OCI-LY7 (cell line): Measurements from ENCODE around the gene FHOD3. TPM values are rescaled to one million over a fixed set of nuclear protein-coding genes. Genes with fewer than 3 reads are reported as not detected.
"Not testable (repeated sequence)": the region's sequence is repeated elsewhere in the genome, so short reads cannot be mapped to it uniquely, and the experiment has no call there.

Experiments used
- BruUV-seq: library from RNA; stranded (reverse); fragments of 400-500 nt; replicated peaks from 2 replicates; lab custom pipeline; 2021; lab: Mats Ljungman, UMichigan
- CTCF ChIA-PET: fragments of 300-600 bp; sonication (Branson Sonifier 250); formaldehyde crosslinking; loops from one replicate; lab custom pipeline; 2022; ENCODE audit warnings: antibody characterized with exemption; ENCODE audit not compliant: unreplicated experiment; lab: Charles Lee
- POLR2A ChIA-PET: fragments of 300-600 bp; sonication (Branson Sonifier 250); formaldehyde crosslinking; loops from one replicate; lab custom pipeline; 2022; ENCODE audit warnings: antibody characterized with exemption; lab: Charles Lee
- DNase-seq: peaks from one replicate; pipeline ENCODE4 v3.0.0-alpha.2; 2015; ENCODE audit warnings: low spot score
- H2AFZ ChIP-seq: fragments of 200-600 bp; sonication (generic), shearing (Covaris generic); 2 replicates; pipeline ENCODE4 v1.6.1; 2014; ENCODE audit warnings: mild to moderate bottlenecking, antibody characterized with exemption, low read length, moderate library complexity
- H3K27ac ChIP-seq: fragments of 200-600 bp; sonication (generic); 2 replicates; pipeline ENCODE4 v1.5.1; 2014; ENCODE audit warnings: mixed run types, low read depth, mild to moderate bottlenecking, moderate library complexity, low read length, inconsistent platforms; ENCODE audit not compliant: poor library complexity, severe bottlenecking
- H3K36me3 ChIP-seq: fragments of 200-600 bp; sonication (generic); 2 replicates; pipeline ENCODE4 v1.6.1; 2014; ENCODE audit warnings: mild to moderate bottlenecking, antibody characterized with exemption, low read length, moderate library complexity, mixed read lengths; ENCODE audit not compliant: insufficient read depth
- H3K4me1 ChIP-seq: fragments of 200-600 bp; sonication (generic); 2 replicates; pipeline ENCODE4 v1.5.1; 2014; ENCODE audit warnings: mild to moderate bottlenecking, low read length; ENCODE audit not compliant: insufficient read depth, poor library complexity, severe bottlenecking
- H3K4me2 ChIP-seq: fragments of 200-600 bp; sonication (generic); 2 replicates; pipeline ENCODE4 v1.6.1; 2014; ENCODE audit warnings: mild to moderate bottlenecking, low read length
- H3K4me3 ChIP-seq: fragments of 200-600 bp; sonication (generic); 2 replicates; pipeline ENCODE4 v1.5.1; 2014; ENCODE audit warnings: mild to moderate bottlenecking, low read depth, low read length; ENCODE audit not compliant: poor library complexity, severe bottlenecking
- H3K79me2 ChIP-seq: fragments of 200-600 bp; sonication (generic); 2 replicates; pipeline ENCODE4 v1.6.1; 2016; ENCODE audit warnings: low read depth, mild to moderate bottlenecking, low read length, moderate library complexity, mixed read lengths; ENCODE audit not compliant: insufficient read depth
- H3K9me2 ChIP-seq: fragments of 200-600 bp; sonication (generic); 2 replicates; pipeline ENCODE4 v1.6.1; 2016; ENCODE audit warnings: mild to moderate bottlenecking, low read length, mixed read lengths; ENCODE audit not compliant: insufficient read depth
- H3K9me3 ChIP-seq: fragments of 200-600 bp; sonication (generic); 2 replicates; pipeline ENCODE4 v1.6.1; 2014; ENCODE audit warnings: mild to moderate bottlenecking, mixed run types, low read length, mixed read lengths
- H4K20me1 ChIP-seq: fragments of 200-600 bp; sonication (generic); 2 replicates; pipeline ENCODE4 v1.6.1; 2014; ENCODE audit warnings: mild to moderate bottlenecking, antibody characterized with exemption, low read length, moderate library complexity, mixed read lengths; ENCODE audit not compliant: insufficient read depth
- EZH2phosphoT487 ChIP-seq: fragments of 200-600 bp; sonication (generic); IDR thresholded peaks from 2 replicates; pipeline ENCODE4 v1.6.1; 2018; ENCODE audit warnings: low read depth, borderline replicate concordance, mild to moderate bottlenecking, mixed run types, antibody characterized with exemption, low read length, moderate library complexity, mixed read lengths
- intact Hi-C: fragments of 100-400 bp; cut with micrococcal nuclease; formaldehyde crosslinking; loops from one replicate; pipeline ENCODE4 v1.10.0; 2022; ENCODE audit not compliant: unreplicated experiment
- total RNA-seq, 2 experiments: library from RNA; depleted of rRNA in 1 of 2; stranded (reverse); fragments of >200 nt in 1 of 2; shearing (Covaris generic) in 1 of 2; gene quantifications; 2 replicates each; pipeline ENCODE4 v1.2.3, GENCODE V29; 2014 to 2022
- TF ChIP-seq, protein P1 (sequence below): fragments of 200-600 bp; sonication (generic); conservative IDR thresholded peaks from 2 replicates; pipeline ENCODE4 v1.5.1; 2014; ENCODE audit warnings: mild to moderate bottlenecking, antibody characterized with exemption, low read length, moderate library complexity, mixed read lengths

The FHOD3 gene
- total RNA-seq, 2 experiments from 2014 or later: 0.06 to 2.4 TPM

DNA sequence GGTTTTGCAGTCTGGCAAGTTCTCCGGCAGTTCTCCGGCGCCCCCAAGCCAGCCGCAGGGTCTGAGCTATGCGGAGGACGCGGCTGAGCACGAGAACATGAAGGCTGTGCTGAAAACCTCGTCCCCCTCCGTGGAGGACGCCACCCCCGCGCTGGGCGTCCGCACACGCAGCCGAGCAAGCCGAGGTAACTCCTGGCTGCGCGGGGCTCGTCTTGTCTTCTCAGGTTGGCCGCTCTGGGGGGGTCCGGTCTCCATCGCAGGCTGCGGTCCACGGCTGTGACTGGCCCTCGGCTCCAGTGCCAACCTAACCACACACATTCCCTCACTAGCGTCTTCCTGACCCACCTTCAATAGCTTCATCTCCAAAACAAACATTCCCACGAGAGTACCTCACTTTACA lies 463.1 kb downstream of the FHOD3 start:
- DNase-seq: no peak
- Histone ChIP-seq H3K4me3 (no peak overlapping the region), H3K79me2 (no peaks in the 10 kb centered on the region), H3K27ac (no peak overlapping the region), H3K4me2 (no peak overlapping the region), H3K9me3 (no peaks in the 10 kb centered on the region), H4K20me1 (no peaks in the 10 kb centered on the region), H3K36me3 (no peaks in the 10 kb centered on the region), H3K4me1 (no peaks in the 10 kb centered on the region), H2AFZ (no peak overlapping the region), H3K9me2 (no peaks in the 10 kb centered on the region)
- intact Hi-C loops: no loop called here
- TF ChIP-seq EZH2phosphoT487: no peak
- TF ChIP-seq, protein P1, sequence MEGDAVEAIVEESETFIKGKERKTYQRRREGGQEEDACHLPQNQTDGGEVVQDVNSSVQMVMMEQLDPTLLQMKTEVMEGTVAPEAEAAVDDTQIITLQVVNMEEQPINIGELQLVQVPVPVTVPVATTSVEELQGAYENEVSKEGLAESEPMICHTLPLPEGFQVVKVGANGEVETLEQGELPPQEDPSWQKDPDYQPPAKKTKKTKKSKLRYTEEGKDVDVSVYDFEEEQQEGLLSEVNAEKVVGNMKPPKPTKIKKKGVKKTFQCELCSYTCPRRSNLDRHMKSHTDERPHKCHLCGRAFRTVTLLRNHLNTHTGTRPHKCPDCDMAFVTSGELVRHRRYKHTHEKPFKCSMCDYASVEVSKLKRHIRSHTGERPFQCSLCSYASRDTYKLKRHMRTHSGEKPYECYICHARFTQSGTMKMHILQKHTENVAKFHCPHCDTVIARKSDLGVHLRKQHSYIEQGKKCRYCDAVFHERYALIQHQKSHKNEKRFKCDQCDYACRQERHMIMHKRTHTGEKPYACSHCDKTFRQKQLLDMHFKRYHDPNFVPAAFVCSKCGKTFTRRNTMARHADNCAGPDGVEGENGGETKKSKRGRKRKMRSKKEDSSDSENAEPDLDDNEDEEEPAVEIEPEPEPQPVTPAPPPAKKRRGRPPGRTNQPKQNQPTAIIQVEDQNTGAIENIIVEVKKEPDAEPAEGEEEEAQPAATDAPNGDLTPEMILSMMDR: no peak
- ChIA-PET CTCF (no interaction called here), POLR2A (no interaction called here)
- no TSS peak for BruUV-seq

DNA sequence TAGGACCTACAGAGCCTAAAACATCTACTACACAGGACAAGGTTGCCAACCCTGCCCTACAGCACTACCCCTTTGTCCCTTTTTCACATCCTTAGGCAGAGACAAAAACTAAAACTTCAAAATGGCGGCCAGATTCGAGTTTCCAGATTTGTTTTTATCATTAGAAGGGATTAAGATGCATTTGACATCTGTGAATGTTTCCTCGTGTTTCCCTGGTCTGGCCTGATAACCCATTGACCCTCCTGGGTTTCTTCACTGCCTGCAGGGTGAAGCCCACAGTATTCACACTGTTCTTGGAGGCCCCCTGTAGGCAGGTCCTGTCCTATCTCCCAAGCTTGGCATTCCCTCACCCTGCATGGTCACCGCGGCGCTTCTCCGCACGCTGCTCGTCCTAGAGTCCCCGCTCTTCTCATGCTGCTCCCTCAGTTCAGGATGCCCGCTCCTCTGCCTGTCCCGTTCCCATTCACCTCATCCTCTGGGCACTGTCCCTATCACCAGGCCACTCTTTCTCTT lies 463.7 kb downstream of the FHOD3 start:
- BruUV-seq: no TSS peak
- POLR2A ChIA-PET: no interaction called here
- no peak overlapping the region for H3K27ac ChIP-seq
- no peak for TF ChIP-seq EZH2phosphoT487
- TF ChIP-seq, protein P1: no peak
- no peaks in the 10 kb centered on the region for H3K9me2 ChIP-seq
- H3K4me2 ChIP-seq: no peak overlapping the region
- intact Hi-C loops: no loop called here
- CTCF ChIA-PET: no interaction called here
- no peak for DNase-seq
- H3K36me3 ChIP-seq: no peaks in the 10 kb centered on the region
- H2AFZ ChIP-seq: no peak overlapping the region
- H3K4me1 ChIP-seq: no peaks in the 10 kb centered on the region
- no peaks in the 10 kb centered on the region for H4K20me1 ChIP-seq
- no peaks in the 10 kb centered on the region for H3K9me3 ChIP-seq
- no peaks in the 10 kb centered on the region for H3K79me2 ChIP-seq
- H3K4me3 ChIP-seq: no peak overlapping the region

DNA sequence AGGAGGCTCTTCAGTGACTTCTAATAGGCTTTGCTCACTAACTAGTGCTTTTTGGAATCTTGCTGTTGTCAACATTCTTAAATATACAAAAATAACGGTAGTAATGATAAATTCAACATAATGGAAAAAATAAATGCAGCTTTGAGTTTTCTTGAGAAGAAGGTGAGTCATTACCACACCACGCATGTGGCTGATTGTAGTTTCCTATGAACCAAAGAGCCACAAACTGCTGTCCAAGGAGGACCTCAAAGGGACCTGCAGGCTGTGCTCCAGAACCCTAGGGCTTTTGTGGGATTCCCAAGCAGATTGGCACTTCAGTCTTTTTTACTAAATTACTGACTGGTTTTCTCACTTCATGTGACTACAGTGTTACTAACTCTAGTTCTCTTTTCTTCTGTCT lies 464.6 kb downstream of the FHOD3 start:
- H3K36me3 ChIP-seq: no peaks in the 10 kb centered on the region
- H3K79me2 ChIP-seq: no peaks in the 10 kb centered on the region
- H3K4me3 ChIP-seq: no peak overlapping the region
- H3K4me1 ChIP-seq: no peaks in the 10 kb centered on the region
- H3K9me3 ChIP-seq: no peaks in the 10 kb centered on the region
- intact Hi-C loops: no loop called here
- POLR2A ChIA-PET: no interaction called here
- CTCF ChIA-PET: no interaction called here
- no peak overlapping the region for H3K4me2 ChIP-seq
- H3K27ac ChIP-seq: no peak overlapping the region
- H4K20me1 ChIP-seq: no peaks in the 10 kb centered on the region
- DNase-seq: no peak
- no peak overlapping the region for H2AFZ ChIP-seq
- BruUV-seq: no TSS peak
- no peaks in the 10 kb centered on the region for H3K9me2 ChIP-seq
- no peak for TF ChIP-seq EZH2phosphoT487
- TF ChIP-seq, protein P1: no peak

DNA sequence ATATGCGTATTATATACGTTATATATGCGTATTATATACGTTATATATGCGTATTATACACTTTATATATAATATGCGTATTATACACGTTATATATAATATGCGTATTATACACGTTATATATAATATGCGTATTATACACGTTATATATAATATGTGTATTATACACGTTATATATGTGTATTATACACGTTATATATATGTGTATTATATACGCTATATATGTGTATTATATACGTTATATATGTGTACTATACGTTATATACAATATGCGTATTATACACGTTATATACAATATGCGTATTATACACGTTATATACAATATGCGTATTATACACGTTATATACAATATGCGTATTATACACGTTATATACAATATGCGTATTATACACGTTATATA lies 465.5 kb downstream of the FHOD3 start:
- H3K9me3 ChIP-seq, H2AFZ ChIP-seq, intact Hi-C loops, H3K4me2 ChIP-seq, POLR2A ChIA-PET, DNase-seq, H4K20me1 ChIP-seq, CTCF ChIA-PET, H3K36me3 ChIP-seq, H3K4me1 ChIP-seq, H3K79me2 ChIP-seq, H3K9me2 ChIP-seq, H3K4me3 ChIP-seq, H3K27ac ChIP-seq, BruUV-seq: not testable (repeated sequence)
